Endothelial cell of umbilical vein (primary cell): ENCODE measurements around the gene HK1. TPM values are rescaled to one million over a fixed set of nuclear protein-coding genes. Genes with fewer than 3 reads are reported as not detected.

Experiments used
- BruUV-seq: library from RNA; stranded (reverse); fragments of 400-500 nt; replicated peaks from 2 replicates; lab custom pipeline; 2021; lab: Mats Ljungman, UMichigan
- CTCF ChIA-PET: fragments of 300-600, 350-600 bp; sonication (Branson Sonifier 250); formaldehyde crosslinking; loops from one replicate; lab custom pipeline; 2021; ENCODE audit warnings: antibody characterized with exemption, inconsistent platforms; lab: Charles Lee
- POLR2A ChIA-PET: fragments of 300-600, 350-600 bp; sonication (Branson Sonifier 250); formaldehyde crosslinking; loops from one replicate; lab custom pipeline; 2021; ENCODE audit warnings: antibody characterized with exemption, inconsistent platforms; lab: Charles Lee
- DNase-seq: peaks from one replicate; pipeline ENCODE4 v3.0.0-alpha.2; 2011; ENCODE audit warnings: low read depth, low spot score
- FAIRE-seq: peaks from 2 replicates; lab custom pipeline; 2011; peaks lifted over from hg19 to GRCh38; lab: Jason Lieb, UNC
- H2AFZ ChIP-seq: 2 replicates; pipeline ENCODE4 v1.6.0; 2012; ENCODE audit warnings: low read depth, low read length, control low read depth, inconsistent platforms
- H3K27ac ChIP-seq: 2 replicates; pipeline ENCODE4 v1.5.1; 2011; ENCODE audit warnings: low read depth, mild to moderate bottlenecking, control low read depth, low read length, moderate library complexity; ENCODE audit not compliant: insufficient read depth
- H3K27me3 ChIP-seq, 2 experiments: 2 replicates each; pipeline versions ENCODE4 v1.6.0 to v1.6.1; 2011; ENCODE audit warnings: low read length in 2 of 2, mixed read lengths in 1 of 2; ENCODE audit not compliant: control insufficient read depth in 2 of 2, insufficient read depth in 2 of 2
- H3K36me3 ChIP-seq, 2 experiments: 2 replicates in 1 of 2; 3 replicates in 1 of 2; pipeline ENCODE4 v1.5.1; 2011; ENCODE audit warnings: low read length in 2 of 2, mild to moderate bottlenecking in 1 of 2, moderate library complexity in 1 of 2; ENCODE audit not compliant: control insufficient read depth in 2 of 2, insufficient read depth in 2 of 2; ENCODE audit errors: extremely low read depth in 1 of 2
- H3K4me1 ChIP-seq: 3 replicates; pipeline ENCODE4 v1.5.1; 2011; ENCODE audit warnings: mild to moderate bottlenecking, low read length; ENCODE audit not compliant: control insufficient read depth, insufficient read depth; ENCODE audit errors: extremely low read depth
- H3K4me2 ChIP-seq: 2 replicates; pipeline ENCODE4 v1.6.1; 2011; ENCODE audit warnings: low read length, control low read depth, mixed read lengths; ENCODE audit not compliant: insufficient read depth
- H3K4me3 ChIP-seq, 3 experiments: fragments of 200-600 bp in 1 of 3; sonication (generic), shearing (Covaris generic) in 1 of 3; replicated peaks in 1 of 3; 2 replicates each; pipeline ENCODE4 v1.5.1; 2011 to 2016; ENCODE audit warnings: control low read depth in 3 of 3, low read length in 3 of 3, mild to moderate bottlenecking in 2 of 3, inconsistent platforms in 1 of 3, low read depth in 1 of 3, moderate library complexity in 1 of 3; ENCODE audit not compliant: insufficient read depth in 1 of 3
- H3K79me2 ChIP-seq: 2 replicates; pipeline ENCODE4 v1.6.0; 2012; ENCODE audit warnings: low read length, inconsistent platforms; ENCODE audit not compliant: control insufficient read depth, insufficient read depth
- H3K9ac ChIP-seq: replicated peaks from 2 replicates; pipeline ENCODE3; 2011; ENCODE audit warnings: low read length, control low read depth; ENCODE audit not compliant: insufficient read depth; ENCODE audit errors: extremely low read depth
- H3K9me1 ChIP-seq: replicated peaks from 3 replicates; pipeline ENCODE4 v1.6.0; 2011; ENCODE audit warnings: mild to moderate bottlenecking, low read length; ENCODE audit not compliant: control insufficient read depth, insufficient read depth; ENCODE audit errors: extremely low read depth
- H3K9me3 ChIP-seq: replicated peaks from 2 replicates; pipeline ENCODE4 v1.5.1; 2012; ENCODE audit warnings: low read length, inconsistent platforms; ENCODE audit not compliant: control insufficient read depth, insufficient read depth
- H4K20me1 ChIP-seq: replicated peaks from 2 replicates; pipeline ENCODE3; 2011; ENCODE audit warnings: mild to moderate bottlenecking, low read length; ENCODE audit not compliant: control insufficient read depth, insufficient read depth; ENCODE audit errors: extremely low read depth
- FOS ChIP-seq: IDR thresholded peaks from 2 replicates; pipeline ENCODE4 v1.6.1; 2011; ENCODE audit warnings: mild to moderate bottlenecking, low read length, moderate library complexity, borderline replicate concordance; ENCODE audit not compliant: insufficient read depth
- GATA2 ChIP-seq: IDR thresholded peaks from 2 replicates; pipeline ENCODE4 v1.7.0; 2011; ENCODE audit warnings: low read depth, mild to moderate bottlenecking, moderate library complexity, mixed read lengths, low read length; ENCODE audit not compliant: insufficient read length, insufficient read depth
- JUN ChIP-seq: IDR thresholded peaks from 2 replicates; pipeline ENCODE4 v1.6.1; 2011; ENCODE audit warnings: borderline replicate concordance, low read depth; ENCODE audit not compliant: insufficient read length, insufficient read depth
- MYC ChIP-seq: IDR thresholded peaks from one replicate; pipeline ENCODE4 v1.6.1; 2011; ENCODE audit warnings: mild to moderate bottlenecking, low read depth, low read length
- POLR2A ChIP-seq: IDR thresholded peaks from 2 replicates; pipeline ENCODE4 v1.6.1; 2012; ENCODE audit warnings: low read depth, mild to moderate bottlenecking, control low read depth, low read length
- POLR2AphosphoS5 ChIP-seq: IDR thresholded peaks from 2 replicates; pipeline ENCODE4 v1.6.1; 2012; ENCODE audit warnings: low read depth, mild to moderate bottlenecking, control low read depth, low read length, moderate library complexity; ENCODE audit not compliant: insufficient read depth
- dilution Hi-C: fragments of 300-500 bp; cut with MboI; formaldehyde crosslinking; loops from one replicate; pipeline ENCODE4 v1.15.0; 2019; ENCODE audit warnings: low sequenced_read_pairs; ENCODE audit not compliant: extremely low pct_ligation_motif_present
- intact Hi-C: fragments of 100-400 bp; cut with micrococcal nuclease; formaldehyde crosslinking; loops from one replicate; pipeline ENCODE4 v1.10.0; 2022
- polyA plus RNA-seq, 4 experiments: library from polyadenylated mRNA; depleted of rRNA in 3 of 4; stranded (reverse) in 3 of 4; unstranded in 1 of 4; fragments of >200 nt; gene quantifications; 2 replicates each; pipeline versions ENCODE4 v1.2.1 to v1.2.3, GENCODE V29; 2011 to 2012; ENCODE audit warnings: missing spikeins in 1 of 4
- total RNA-seq: library from RNA; stranded (reverse); gene quantifications from 2 replicates; pipeline ENCODE4 v1.2.3, GENCODE V29; 2021
- TF ChIP-seq, protein P1 (sequence below): IDR thresholded peaks from 2 replicates; pipeline ENCODE4 v1.6.1; 2011; ENCODE audit not compliant: insufficient read depth, insufficient read length

Gene HK1
- total and polyA plus RNA-seq, 2 donors (not counting 3 experiments of a cell fraction or from before 2014, with no cell fraction given), result 50.8 to 121 TPM

DNA sequence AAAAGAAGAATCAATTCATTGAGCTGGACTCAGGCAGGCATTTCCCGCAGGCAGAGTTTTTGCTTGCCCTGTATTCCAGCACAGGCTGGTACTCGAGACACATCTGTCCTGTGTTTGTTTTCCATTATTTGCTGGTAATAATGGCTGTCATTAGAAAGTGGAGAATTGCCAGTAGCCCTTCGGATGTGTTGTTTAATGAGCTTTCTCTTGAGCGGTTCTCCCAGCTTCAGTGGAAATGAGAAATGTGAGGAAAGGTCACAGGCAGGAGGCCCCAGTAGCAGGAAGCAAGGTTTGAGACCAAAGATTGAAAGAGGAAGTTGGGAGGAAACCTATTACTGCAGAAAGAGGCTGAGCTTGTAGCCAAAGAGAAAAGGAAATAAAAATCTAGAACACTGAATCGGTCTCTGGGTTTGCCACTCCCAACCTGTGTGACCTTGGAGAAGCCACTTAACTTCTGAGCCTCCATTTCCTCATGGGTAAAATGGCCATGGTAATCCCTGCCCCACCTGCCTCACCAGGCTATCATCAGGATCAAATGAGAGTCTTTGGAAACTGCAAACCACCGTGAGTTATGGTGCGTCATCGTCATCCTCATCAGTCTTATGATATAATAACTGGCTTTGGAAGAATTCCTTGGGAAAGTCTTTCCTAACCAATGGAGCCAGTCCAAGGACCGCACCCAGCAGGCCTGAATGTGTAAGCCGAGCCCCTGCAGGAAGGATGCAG is 70.7 kb downstream of the HK1 start:
- POLR2A ChIA-PET, result interaction anchor here (0.5 to 1.1 kb wide), 5 partner anchors 10 to 106 kb away, joined by 3 to 6 read pairs (median 5); no protein-coding TSS in a partner anchor
- Histone ChIP-seq H3K79me2 (peaks cover 48% of the 10 kb centered on the region), H3K27me3 (no peaks in the 10 kb centered on the region), H3K4me2 (peak overlapping the region; percentile 70), H2AFZ (no peak overlapping the region), H3K9me1 (no peaks in the 10 kb centered on the region), H3K4me1 (peaks cover 52% of the 10 kb centered on the region), H3K9ac (peak overlapping the region; percentile 44), H3K9me3 (no peaks in the 10 kb centered on the region), H3K36me3 (peaks cover 0 to 3% of the 10 kb centered on the region in 2 experiments), H3K27ac (peak overlapping the region; percentile 77), H4K20me1 (no peaks in the 10 kb centered on the region), H3K4me3 (no peak overlapping the region)
- dilution Hi-C loops, result no loop called here
- FAIRE-seq (peak; percentile 89), DNase-seq (peak; percentile 74)
- BruUV-seq, result TSS peak; percentile 59
- TF ChIP-seq, protein P1, sequence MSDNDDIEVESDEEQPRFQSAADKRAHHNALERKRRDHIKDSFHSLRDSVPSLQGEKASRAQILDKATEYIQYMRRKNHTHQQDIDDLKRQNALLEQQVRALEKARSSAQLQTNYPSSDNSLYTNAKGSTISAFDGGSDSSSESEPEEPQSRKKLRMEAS, result no peak
- peak; percentile 89 for TF ChIP-seq GATA2
- no peak for TF ChIP-seq MYC
- peak; percentile 24 for TF ChIP-seq JUN
- peak; percentile 53 for TF ChIP-seq POLR2AphosphoS5
- peak; percentile 57 for TF ChIP-seq FOS
- TF ChIP-seq POLR2A, result no peak
- intact Hi-C loops, result loop anchor here (1.0 to 5.0 kb wide), 4 partner anchors 14 to 43 kb away; no protein-coding TSS in a partner anchor
- CTCF ChIA-PET, result interaction anchor here (0.6 to 2.6 kb wide), 15 partner anchors 9 to 552 kb away, joined by 3 to 7 read pairs (median 4); no protein-coding TSS in a partner anchor
